ENCODE results near the gene MKLN1. TPM values are rescaled to one million over a fixed set of nuclear protein-coding genes. Genes with fewer than 3 reads are reported as not detected.
"Not testable (repeated sequence)": the region's sequence is repeated elsewhere in the genome, so short reads cannot be mapped to it uniquely, and the experiment has no call there.

MKLN1 gene
- total RNA-seq, 1 donor from 2014 or later: 55.1 TPM

DNA sequence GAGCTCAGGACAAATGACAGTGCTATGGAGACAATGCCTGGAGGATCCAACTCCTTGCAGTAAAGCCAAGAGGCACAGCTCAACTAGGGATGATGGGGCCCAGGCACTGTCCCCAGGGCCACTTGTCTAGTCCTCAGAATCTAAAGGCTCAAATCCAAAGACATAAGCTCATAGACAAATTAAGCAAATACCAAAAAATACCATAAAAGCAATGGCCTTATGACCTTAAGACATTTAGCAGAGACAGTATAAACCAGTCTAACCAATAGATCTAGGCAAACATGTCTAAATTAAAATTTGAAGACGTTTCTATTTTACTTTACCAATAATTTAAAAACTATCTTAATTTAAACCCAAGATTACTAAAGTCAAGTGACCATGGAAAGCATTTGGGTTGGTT, 14.8 kb upstream of the MKLN1 start:
- no peak for DNase-seq (ENCODE audit: low spot score)

- no peak for DNase-seq (ENCODE audit: low spot score)
Observed at GRCh38 chr7:131320603-131321002, 7.1 kb upstream of the MKLN1 start.

GRCh38 chr7:131321656-131322055, 6.0 kb upstream of the MKLN1 start:
- no peak for DNase-seq (ENCODE audit: low spot score)

DNA sequence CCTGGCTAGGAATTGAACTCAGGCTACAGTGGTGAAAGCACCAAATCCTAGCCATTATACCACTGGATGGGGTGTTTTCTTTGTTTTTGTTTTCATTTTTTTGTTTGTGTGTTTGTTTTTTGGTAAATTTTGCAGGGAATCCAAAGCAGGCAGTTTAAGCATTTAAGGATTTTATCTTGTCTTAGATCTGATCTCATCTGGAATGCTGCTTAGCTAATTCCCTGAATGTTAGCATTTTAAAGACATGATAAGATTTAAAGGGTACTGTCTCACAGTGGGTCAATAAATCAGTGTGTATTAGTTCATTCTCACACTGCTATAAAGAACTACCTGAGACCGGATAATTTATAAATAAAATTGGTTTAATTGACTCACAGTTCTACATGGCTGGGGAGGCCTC, 5.6 kb upstream of the MKLN1 start:
- no peak for DNase-seq (ENCODE audit: low spot score)

GRCh38 chr7:131322861-131323260, 4.8 kb upstream of the MKLN1 start:
- DNase-seq (ENCODE audit: low spot score): no peak

DNA sequence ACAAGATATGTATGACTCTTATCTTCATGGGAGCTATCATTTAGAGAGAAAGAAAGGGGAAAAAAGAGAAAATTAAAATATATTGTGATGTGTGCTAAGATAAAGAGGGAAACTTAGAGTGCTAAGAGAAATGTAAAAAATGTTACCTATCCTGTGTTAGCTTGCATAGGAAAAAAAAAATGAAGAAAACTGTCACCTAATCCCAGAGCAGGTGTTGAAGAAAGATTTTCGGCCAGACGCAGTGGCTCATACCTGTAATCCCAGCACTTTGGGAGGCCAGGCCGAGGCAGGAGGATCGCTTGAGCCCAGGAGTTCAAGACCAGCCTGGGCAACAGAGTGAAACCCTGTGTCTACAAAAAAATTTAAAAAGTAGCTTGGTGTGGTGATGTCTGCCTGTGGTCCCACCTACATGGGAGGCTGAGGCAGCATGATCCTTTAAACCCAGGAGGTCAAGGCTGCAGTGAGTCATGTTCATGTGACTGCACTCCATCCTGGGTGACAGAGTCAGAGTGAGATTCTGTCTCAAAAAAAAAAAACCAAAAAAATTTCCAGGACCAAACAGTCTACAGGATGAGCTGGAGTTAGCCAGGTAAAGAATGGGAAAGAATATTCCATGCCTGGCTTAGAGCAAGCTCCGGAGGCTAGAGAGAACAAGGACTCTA, 2.4 kb upstream of the MKLN1 start:
- DNase-seq (ENCODE audit: low spot score): no peak

GRCh38 chr7:131326576-131326975, 1.1 kb upstream of the MKLN1 start:
- DNase-seq (ENCODE audit: low spot score): no peak

DNA sequence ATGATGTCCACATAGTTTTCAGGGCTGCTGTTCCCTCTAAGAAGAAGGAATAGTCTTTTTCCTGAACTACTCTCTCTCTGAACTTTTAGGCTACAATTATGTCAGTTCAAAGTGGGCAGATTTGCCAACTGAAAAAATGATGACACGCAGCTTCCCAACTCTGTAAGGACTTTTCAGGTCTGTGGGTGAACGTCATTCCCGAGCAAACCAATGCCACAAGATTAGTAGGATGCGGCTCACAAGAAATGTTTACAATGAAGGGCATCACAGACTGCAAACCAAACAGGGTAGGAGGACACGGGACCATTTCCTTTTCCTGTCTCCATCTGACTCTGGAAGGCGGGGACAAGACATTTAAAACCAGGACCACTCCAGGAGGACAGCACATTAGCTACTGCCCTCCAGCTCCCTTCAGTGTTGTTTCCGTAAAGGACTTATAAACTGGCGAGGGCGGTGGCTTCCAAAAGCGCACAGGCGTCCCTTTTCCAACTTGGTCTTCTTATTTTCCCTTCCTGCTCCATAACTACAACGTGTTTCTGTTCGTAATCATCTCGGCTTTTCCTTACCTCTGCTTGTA, 539 bp upstream of the MKLN1 start:
- peak; percentile 80 for DNase-seq (ENCODE audit: low spot score)

DNA sequence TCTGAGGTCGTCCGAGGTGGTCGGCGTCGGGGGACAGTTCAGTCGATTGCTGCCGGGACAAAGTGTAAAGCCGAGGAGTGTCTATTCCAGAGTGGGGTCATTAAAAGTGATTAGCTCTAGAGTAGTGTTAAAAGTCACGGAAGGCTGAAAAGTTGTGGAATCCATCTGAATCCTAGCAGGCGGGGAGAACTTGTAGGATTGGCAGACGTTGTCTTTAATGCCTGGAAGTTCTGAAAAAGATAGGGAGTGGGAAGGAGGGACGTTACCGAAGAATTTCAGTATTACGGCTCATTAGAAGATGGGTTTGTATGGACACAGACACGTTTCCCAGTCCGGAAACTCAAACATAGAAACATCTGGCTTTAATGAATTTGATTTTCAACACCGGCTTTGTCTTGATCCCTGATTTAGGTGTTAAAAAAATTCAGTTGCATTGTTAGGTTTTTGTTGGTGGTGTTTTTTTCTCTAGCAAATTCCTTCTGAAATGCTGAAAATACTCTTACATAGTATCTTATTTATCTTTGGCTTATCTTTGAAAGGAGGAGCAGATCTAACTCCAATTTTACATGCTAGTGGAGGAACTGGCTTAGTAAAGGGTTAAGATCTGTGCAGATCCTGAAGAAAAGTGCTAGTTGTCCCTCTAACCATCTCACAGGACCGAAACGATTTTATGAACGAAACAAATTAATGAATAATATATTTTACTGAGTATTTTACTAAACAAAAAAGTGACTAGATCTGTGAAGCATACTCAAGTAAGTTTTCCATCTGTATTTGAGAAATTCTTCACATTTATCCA, 900 bp downstream of the MKLN1 start:
- DNase-seq (ENCODE audit: low spot score): peak; percentile 60

- DNase-seq (ENCODE audit: low spot score): no peak
Observed at GRCh38 chr7:131329176-131329570, 1.5 kb downstream of the MKLN1 start.

- DNase-seq (ENCODE audit: low spot score): no peak
Observed at GRCh38 chr7:131330299-131330698, 2.6 kb downstream of the MKLN1 start.

GRCh38 chr7:131331806-131332205, 4.1 kb downstream of the MKLN1 start:
- DNase-seq (ENCODE audit: low spot score): no peak

DNA sequence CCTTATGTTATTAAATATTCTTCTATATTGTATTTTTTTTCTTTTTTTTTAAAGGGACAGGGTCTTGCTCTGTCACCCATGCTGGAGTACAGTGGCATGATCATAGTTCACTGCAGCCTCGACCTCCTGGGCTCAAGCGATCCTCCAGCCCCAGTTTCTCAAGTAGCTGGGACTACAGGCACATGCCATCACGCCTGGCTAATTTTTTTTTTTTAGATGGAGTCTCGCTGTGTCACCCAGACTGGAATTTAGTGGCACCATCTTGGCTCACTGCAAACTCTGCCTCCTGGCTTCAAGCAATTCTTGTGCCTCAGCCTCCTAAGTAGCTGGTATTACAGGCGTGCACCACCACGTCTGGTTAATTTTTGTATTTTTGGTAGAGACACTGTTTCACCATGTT, 5.1 kb downstream of the MKLN1 start:
- DNase-seq (ENCODE audit: low spot score): not testable (repeated sequence)

GRCh38 chr7:131335639-131336381, 8.1 kb downstream of the MKLN1 start:
- no peak for DNase-seq (ENCODE audit: low spot score)

- no peak for DNase-seq (ENCODE audit: low spot score)
Observed at GRCh38 chr7:131336956-131337355, 9.3 kb downstream of the MKLN1 start.

GRCh38 chr7:131338173-131338572, 10.5 kb downstream of the MKLN1 start:
- no peak for DNase-seq (ENCODE audit: low spot score)

DNA sequence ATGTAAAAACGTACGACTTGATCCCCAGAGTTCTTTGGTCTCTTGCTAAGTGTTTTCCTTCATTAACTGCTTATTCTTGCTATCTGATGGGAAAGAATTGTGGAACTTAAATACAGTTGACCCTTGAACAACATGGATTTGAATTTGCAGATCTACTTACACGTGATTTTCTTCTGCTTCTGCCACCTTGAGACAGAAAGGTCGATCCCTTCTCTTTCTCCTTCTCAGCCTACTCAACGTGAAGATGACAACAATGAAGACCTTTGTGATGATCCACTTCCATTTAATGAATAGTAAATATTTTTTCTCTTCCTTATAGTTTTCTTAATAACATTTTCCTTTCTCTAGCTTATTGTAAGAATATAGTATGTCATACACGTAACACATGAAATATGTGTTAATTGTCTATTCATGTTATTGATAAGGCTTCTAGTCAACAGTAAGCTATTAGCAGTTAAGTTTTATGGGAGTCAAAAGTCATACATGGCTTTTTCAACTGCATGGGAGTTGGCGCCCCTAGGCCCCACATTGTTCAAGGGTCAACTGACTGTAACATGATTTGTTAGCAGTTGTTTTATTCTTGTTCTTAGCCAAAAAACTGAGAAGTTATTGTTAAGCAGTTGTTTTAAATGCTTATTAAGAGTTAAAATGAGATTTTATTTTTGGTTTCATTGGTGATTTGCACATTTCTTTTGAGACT, 11.2 kb downstream of the MKLN1 start:
- no peak for DNase-seq (ENCODE audit: low spot score)

DNA sequence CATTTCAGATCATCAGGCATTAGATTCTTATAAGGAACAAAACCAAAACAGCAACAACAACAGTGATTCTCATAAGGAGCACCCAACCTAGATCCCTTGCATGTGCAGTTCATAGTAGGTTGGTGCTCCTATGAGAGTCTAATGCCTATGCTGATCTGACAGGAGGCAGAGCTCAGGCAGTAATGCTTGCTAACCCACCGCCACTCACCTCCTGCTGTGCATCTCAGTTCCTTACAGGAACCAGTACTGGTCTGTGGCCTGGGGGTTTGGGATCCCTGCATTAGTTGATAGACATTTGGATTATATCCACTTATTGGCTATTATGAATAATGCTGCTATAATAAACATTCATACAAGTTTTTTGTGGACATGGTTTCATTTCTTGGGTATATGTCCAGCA, 14.0 kb downstream of the MKLN1 start:
- no peak for DNase-seq (ENCODE audit: low spot score)

GRCh38 chr7:131342864-131343442, 15.3 kb downstream of the MKLN1 start:
- DNase-seq (ENCODE audit: low spot score): no peak

- DNase-seq (ENCODE audit: low spot score): no peak
Observed at GRCh38 chr7:131346885-131347592, 19.4 kb downstream of the MKLN1 start.

- DNase-seq (ENCODE audit: low spot score): no peak
Observed at GRCh38 chr7:131352032-131352431, 24.4 kb downstream of the MKLN1 start.

Data from umbilical cord (tissue), 2 donors.